ENCODE results near the gene BCAM.

- TF ChIP-seq REST (IDR thresholded peaks at IDR 0.05; ENCODE audit: insufficient replicate concordance, low read depth) (no peak), CTCF (IDR thresholded peaks at IDR 0.05; ENCODE audit: insufficient read depth, low read length) (no peak), GABPA (IDR thresholded peaks at IDR 0.05; ENCODE audit: low read depth) (no peak)
Observed at GRCh38 chr19:44792281-44792680, 16.6 kb upstream of the BCAM start.
